T follicular helper cell (primary cell): ENCODE results near the gene HERC4.
"Not testable (repeated sequence)": the region's sequence is repeated elsewhere in the genome, so short reads cannot be mapped to it uniquely, and the experiment has no call there.

Experiments
- DNase-seq: peaks from one replicate; pipeline ENCODE4 v3.0.0-alpha.2; 2020; ENCODE audit warnings: low read depth

HERC4 gene

DNA sequence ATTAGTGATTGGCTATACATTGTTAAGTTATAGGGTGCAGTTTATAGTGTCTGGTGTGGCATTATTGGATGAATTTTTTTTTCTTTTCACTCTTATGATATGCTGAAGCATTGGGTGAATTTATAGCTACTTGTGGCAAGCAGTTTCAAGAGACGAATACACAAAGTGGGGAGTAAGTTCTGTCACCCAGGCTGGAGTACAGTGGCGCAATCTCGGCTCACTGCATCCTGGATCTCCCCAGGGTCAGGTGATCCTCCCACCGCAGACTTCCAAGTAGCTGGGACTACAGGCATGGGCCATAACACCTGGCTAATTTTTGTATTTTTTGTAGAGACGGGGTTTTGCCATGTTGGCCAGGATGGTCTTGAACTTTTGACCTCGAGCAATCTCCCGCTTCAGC, 196.9 kb downstream of the HERC4 start:
- no peak for DNase-seq

DNA sequence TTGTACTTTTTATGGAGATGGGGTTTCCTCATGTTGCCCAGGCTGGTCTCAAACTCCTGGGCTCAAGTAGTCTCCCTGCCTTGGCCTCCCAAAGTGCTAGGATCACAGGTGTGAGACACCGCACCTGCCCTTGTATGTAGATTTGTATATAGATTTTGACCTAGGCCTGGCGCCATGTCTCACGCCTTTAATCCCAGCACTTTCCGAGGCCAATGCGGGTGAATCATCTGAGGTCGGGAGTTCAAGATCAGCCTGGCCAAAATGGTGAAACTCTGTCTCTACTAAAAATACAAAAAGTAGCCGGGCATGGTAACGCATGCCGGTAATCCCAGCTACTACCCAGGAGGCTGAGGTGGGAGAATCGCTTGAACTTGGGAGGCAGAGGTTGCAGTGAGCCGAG, 197.7 kb downstream of the HERC4 start:
- DNase-seq: not testable (repeated sequence)

DNA sequence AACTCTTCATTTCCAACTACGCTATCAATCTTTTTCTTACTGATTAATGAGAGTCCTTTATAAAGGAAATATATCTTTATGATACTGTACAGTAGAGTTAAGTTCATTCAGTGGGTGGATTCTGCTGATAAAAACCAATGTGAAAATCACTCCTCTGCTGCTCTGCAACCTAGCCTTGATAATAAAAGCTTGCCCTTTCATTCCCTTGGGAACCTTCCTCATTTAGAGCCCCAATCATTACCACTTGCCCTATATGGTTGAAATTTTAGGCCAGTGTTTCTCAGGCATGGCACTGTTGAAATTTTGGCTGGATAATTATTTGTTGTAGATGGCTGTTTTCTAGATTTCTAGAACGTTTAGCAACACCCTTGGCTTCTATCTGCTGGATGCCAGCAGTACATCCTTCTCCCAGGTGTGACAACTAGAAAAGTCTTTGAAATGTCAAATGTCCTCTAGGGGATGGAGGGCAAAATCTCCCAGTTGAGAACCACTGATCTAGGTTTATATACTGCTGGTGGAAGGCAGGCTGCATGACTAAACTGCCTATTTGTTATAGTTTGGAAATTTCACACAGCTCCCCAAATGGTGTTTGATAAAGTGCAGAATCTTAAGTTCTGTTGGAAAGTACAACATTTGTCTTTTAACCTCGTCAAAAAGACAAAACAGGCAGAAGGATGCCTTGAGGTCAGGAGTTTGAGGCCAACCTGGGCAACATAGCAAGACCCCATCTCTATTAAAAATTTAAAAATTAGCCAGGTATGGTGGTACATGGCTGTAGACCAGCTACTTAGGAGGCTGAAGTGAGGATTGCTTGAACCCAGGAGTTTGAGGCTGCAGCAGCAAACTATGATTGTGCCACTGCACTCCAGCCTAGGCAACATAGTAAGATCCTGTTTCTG, 199.5 kb downstream of the HERC4 start:
- DNase-seq: no peak
